ENCODE measurements around the gene TP63.

DNA sequence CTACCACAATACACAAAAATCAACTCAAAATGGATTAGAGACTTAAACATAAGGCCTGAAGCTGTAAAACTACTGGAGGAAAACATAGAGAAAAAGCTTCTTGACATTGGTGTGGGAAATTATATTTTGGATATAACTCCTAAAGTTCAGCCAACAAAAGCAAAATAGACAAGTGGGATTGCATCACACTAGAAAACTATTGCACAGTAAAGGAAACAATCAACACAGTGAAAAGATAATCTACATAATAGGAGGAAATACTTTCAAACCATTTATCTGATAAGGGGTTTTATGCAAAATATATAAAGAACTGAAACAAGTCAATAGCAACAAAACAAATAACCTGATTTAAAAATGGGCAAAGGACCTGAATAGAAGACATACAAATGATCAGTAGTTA lies 37.6 kb upstream of the TP63 start:
- TF ChIP-seq, protein P1, sequence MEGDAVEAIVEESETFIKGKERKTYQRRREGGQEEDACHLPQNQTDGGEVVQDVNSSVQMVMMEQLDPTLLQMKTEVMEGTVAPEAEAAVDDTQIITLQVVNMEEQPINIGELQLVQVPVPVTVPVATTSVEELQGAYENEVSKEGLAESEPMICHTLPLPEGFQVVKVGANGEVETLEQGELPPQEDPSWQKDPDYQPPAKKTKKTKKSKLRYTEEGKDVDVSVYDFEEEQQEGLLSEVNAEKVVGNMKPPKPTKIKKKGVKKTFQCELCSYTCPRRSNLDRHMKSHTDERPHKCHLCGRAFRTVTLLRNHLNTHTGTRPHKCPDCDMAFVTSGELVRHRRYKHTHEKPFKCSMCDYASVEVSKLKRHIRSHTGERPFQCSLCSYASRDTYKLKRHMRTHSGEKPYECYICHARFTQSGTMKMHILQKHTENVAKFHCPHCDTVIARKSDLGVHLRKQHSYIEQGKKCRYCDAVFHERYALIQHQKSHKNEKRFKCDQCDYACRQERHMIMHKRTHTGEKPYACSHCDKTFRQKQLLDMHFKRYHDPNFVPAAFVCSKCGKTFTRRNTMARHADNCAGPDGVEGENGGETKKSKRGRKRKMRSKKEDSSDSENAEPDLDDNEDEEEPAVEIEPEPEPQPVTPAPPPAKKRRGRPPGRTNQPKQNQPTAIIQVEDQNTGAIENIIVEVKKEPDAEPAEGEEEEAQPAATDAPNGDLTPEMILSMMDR (conservative IDR thresholded peaks at IDR 0.05) = no peak
- TF ChIP-seq ZFX (IDR thresholded peaks at IDR 0.05) = no peak

Data from C4-2B (cell line).